HCT116 (cell line): ENCODE results near the gene MAML2. TPM values are rescaled to one million over a fixed set of nuclear protein-coding genes. Genes with fewer than 3 reads are reported as not detected.

Experiments used
- ATAC-seq: fragments of 200-7000 bp; cut with Tn5 transposase; 2 replicates; pipeline ENCODE4 v1.9.1; 2020; ENCODE audit warnings: mild to moderate bottlenecking, moderate library complexity
- BruUV-seq: library from RNA; stranded (reverse); fragments of 400-500 nt; replicated peaks from 2 replicates; lab custom pipeline; 2021; lab: Mats Ljungman, UMichigan
- CTCF ChIA-PET: fragments of 300-600 bp; sonication (Branson Sonifier 250); formaldehyde crosslinking; loops from one replicate; lab custom pipeline; 2021; ENCODE audit warnings: antibody characterized with exemption; lab: Charles Lee
- POLR2A ChIA-PET: fragments of 300-600, 350-600 bp; sonication (Branson Sonifier 250); formaldehyde crosslinking; loops from one replicate; lab custom pipeline; 2021; ENCODE audit warnings: antibody characterized with exemption; lab: Charles Lee
- RAD21 ChIA-PET, 2 experiments: fragments of 300-600 bp; sonication (Branson Sonifier 250); formaldehyde crosslinking; loops; one replicate each; lab custom pipeline; 2023; ENCODE audit warnings: low total read pairs in 2 of 2; ENCODE audit not compliant: uncharacterized antibody in 2 of 2, unreplicated experiment in 2 of 2, low non-redundant PET in 1 of 2; lab: Charles Lee
- DNase-seq: peaks from one replicate; pipeline ENCODE4 v3.0.0-alpha.2; 2010; ENCODE audit warnings: low read depth, low spot score
- H2AFZ ChIP-seq: fragments of 200-600 bp; shearing (Covaris generic), sonication (generic); 2 replicates; pipeline ENCODE4 v1.6.1; 2017; ENCODE audit warnings: low read depth, mixed run types, mixed read lengths, antibody characterized with exemption, low read length; ENCODE audit not compliant: poor library complexity, severe bottlenecking
- H3K27ac ChIP-seq: 2 replicates; pipeline ENCODE4 v1.5.1; 2012; ENCODE audit warnings: low read depth, low read length
- H3K27me3 ChIP-seq: fragments of 200-600 bp; sonication (generic); 2 replicates; pipeline ENCODE4 v1.6.1; 2016; ENCODE audit warnings: mixed run types, low read length, mixed read lengths; ENCODE audit not compliant: insufficient read depth
- H3K36me3 ChIP-seq, 2 experiments: fragments of 200-500 bp in 1 of 2; fragments of 200-600 bp in 1 of 2; sonication (Bioruptor generic) in 1 of 2; sonication (generic) in 1 of 2; 2 replicates each; pipeline versions ENCODE4 v1.5.1 to v1.6.1; 2014 to 2016; ENCODE audit warnings: low read length in 2 of 2, inconsistent platforms in 1 of 2, mixed read lengths in 1 of 2, mixed run types in 1 of 2; ENCODE audit not compliant: insufficient read depth in 2 of 2, control insufficient read depth in 1 of 2
- H3K4me1 ChIP-seq, 2 experiments: fragments of 200-600 bp in 1 of 2; sonication (generic) in 1 of 2; 2 replicates each; pipeline versions ENCODE4 v1.5.1 to v1.6.1; 2012 to 2017; ENCODE audit warnings: low read length in 2 of 2, inconsistent platforms in 1 of 2, mild to moderate bottlenecking in 1 of 2, mixed read lengths in 1 of 2, mixed run types in 1 of 2, moderate library complexity in 1 of 2; ENCODE audit not compliant: insufficient read depth in 2 of 2, control insufficient read depth in 1 of 2
- H3K4me2 ChIP-seq: fragments of 200-600 bp; sonication (generic); 2 replicates; pipeline ENCODE4 v1.6.1; 2017; ENCODE audit warnings: mixed run types, low read length, mixed read lengths
- H3K4me3 ChIP-seq, 2 experiments: fragments of 200-600 bp in 1 of 2; sonication (generic) in 1 of 2; replicated peaks in 1 of 2; 2 replicates each; pipeline ENCODE4 v1.5.1; 2011 to 2016; ENCODE audit warnings: low read length in 2 of 2, control low read depth in 1 of 2, low read depth in 1 of 2, mild to moderate bottlenecking in 1 of 2, mixed read lengths in 1 of 2, mixed run types in 1 of 2
- H3K79me2 ChIP-seq: fragments of 200-600 bp; sonication (generic); 2 replicates; pipeline ENCODE4 v1.6.1; 2017; ENCODE audit warnings: mild to moderate bottlenecking, mixed run types, low read length, moderate library complexity, mixed read lengths; ENCODE audit not compliant: insufficient read depth
- H3K9ac ChIP-seq: fragments of 200-600 bp; sonication (generic); 2 replicates; pipeline ENCODE4 v1.6.1; 2016; ENCODE audit warnings: low read length, mixed read lengths
- H3K9me2 ChIP-seq: fragments of 200-600 bp; sonication (generic), shearing (Covaris generic); 2 replicates; pipeline ENCODE4 v1.6.1; 2017; ENCODE audit warnings: mixed run types, mild to moderate bottlenecking, moderate library complexity; ENCODE audit not compliant: insufficient read depth
- H3K9me3 ChIP-seq, 2 experiments: fragments of 200-500 bp in 1 of 2; fragments of 200-600 bp in 1 of 2; sonication (Bioruptor generic) in 1 of 2; sonication (generic) in 1 of 2; 2 replicates each; pipeline ENCODE4 v1.6.1; 2014 to 2017; ENCODE audit warnings: low read length in 2 of 2, mixed read lengths in 2 of 2, inconsistent platforms in 1 of 2, low read depth in 1 of 2, mild to moderate bottlenecking in 1 of 2, mixed run types in 1 of 2, moderate library complexity in 1 of 2; ENCODE audit not compliant: control insufficient read depth in 1 of 2, insufficient read depth in 1 of 2
- H4K20me1 ChIP-seq: fragments of 200-600 bp; sonication (generic), shearing (Covaris generic); 2 replicates; pipeline ENCODE4 v1.6.1; 2017; ENCODE audit warnings: mixed run types, mild to moderate bottlenecking, moderate library complexity; ENCODE audit not compliant: insufficient read depth
- CEBPB ChIP-seq: IDR thresholded peaks from 2 replicates; pipeline ENCODE4 v1.6.1; 2012; ENCODE audit warnings: low read depth
- EZH2phosphoT487 ChIP-seq: fragments of 200-600 bp; IDR thresholded peaks from 2 replicates; pipeline ENCODE4 v1.6.1; 2018; ENCODE audit warnings: antibody characterized with exemption, borderline replicate concordance
- FOSL1 ChIP-seq: IDR thresholded peaks from 2 replicates; pipeline ENCODE4 v1.6.1; 2012; ENCODE audit warnings: low read depth
- JUND ChIP-seq: IDR thresholded peaks from 2 replicates; pipeline ENCODE4 v1.6.1; 2012
- SP1 ChIP-seq: IDR thresholded peaks from 2 replicates; pipeline ENCODE4 v1.6.1; 2012; ENCODE audit warnings: low read depth
- TCF7L2 ChIP-seq: IDR thresholded peaks from 2 replicates; pipeline ENCODE4 v1.7.0; 2011; ENCODE audit warnings: borderline replicate concordance, inconsistent platforms; ENCODE audit not compliant: insufficient read depth, insufficient read length; ENCODE audit errors: extremely low read depth
- ZFX ChIP-seq: fragments of 450-650 bp; IDR thresholded peaks from 2 replicates; pipeline ENCODE4 v1.6.1; 2017
- ZNF274 ChIP-seq: fragments of 200-500 bp; sonication (Bioruptor generic); IDR thresholded peaks from 2 replicates; pipeline ENCODE4 v1.6.1; 2014; ENCODE audit warnings: mild to moderate bottlenecking, low read depth, low read length, inconsistent platforms
- intact Hi-C: fragments of 100-400 bp; cut with micrococcal nuclease; formaldehyde crosslinking; loops from 2 replicates; pipeline ENCODE4 v1.10.0; 2022
- total RNA-seq: library from RNA; stranded (reverse); gene quantifications from one replicate; pipeline ENCODE4 v1.2.1, GENCODE V29; 2021; ENCODE audit not compliant: unreplicated experiment
- TF ChIP-seq, protein P1 (sequence below): IDR thresholded peaks from 2 replicates; pipeline ENCODE4 v1.6.1; 2012
- TF ChIP-seq, protein P2 (sequence below): IDR thresholded peaks from 2 replicates; pipeline ENCODE4 v1.6.1; 2012

MAML2 gene
- total RNA-seq, 1 experiment from 2014 or later: 2.6 TPM

- no peak overlapping the region for H3K27ac ChIP-seq
- no peaks in the 10 kb centered on the region for H3K27me3 ChIP-seq
- no peak overlapping the region for H3K9ac ChIP-seq
- no peaks in the 10 kb centered on the region for H3K9me3 ChIP-seq
- TF ChIP-seq ZNF274 (no peak), TCF7L2 (peak; percentile 77), EZH2phosphoT487 (no peak)
- TF ChIP-seq, protein P1, sequence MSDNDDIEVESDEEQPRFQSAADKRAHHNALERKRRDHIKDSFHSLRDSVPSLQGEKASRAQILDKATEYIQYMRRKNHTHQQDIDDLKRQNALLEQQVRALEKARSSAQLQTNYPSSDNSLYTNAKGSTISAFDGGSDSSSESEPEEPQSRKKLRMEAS: no peak
- RAD21 ChIA-PET: no interaction called here
- CTCF ChIA-PET: no interaction called here
- POLR2A ChIA-PET: no interaction called here
- intact Hi-C loops: no loop called here
- H2AFZ ChIP-seq: no peak overlapping the region
- BruUV-seq: no TSS peak
- no peaks in the 10 kb centered on the region for H3K79me2 ChIP-seq
- no peak overlapping the region for H3K4me3 ChIP-seq
- H4K20me1 ChIP-seq: no peaks in the 10 kb centered on the region
- H3K36me3 ChIP-seq: no peaks in the 10 kb centered on the region
- H3K9me2 ChIP-seq: no peaks in the 10 kb centered on the region
- ATAC-seq (no peak), DNase-seq (no peak)
- no peak overlapping the region for H3K4me2 ChIP-seq
- peaks cover 3 to 25% of the 10 kb centered on the region in 2 experiments; a peak in 2 of 4 replicates for H3K4me1 ChIP-seq
These were observed 327.0 kb downstream of the MAML2 start for GRCh38 chr11:96015906-96016565.

DNA sequence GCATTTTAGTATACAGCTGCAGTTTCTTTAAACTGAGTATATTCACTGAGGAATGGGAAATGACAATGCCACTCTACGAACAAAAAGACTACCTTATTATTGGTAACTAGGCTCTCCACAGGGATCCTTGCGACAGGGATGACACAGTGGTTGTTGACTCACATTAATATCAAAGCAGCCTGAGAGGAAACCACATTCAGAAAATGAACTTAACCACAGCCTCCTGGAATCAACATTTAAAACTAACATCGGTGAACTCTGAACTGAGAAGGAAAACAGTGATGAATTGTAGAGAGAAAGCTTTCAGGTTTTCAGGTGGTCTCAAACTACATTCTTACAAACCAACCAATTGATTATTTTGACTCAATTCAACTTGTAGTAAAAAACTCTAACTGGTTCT, 328.8 kb downstream of the MAML2 start:
- ChIA-PET POLR2A (no interaction called here), CTCF (no interaction called here), RAD21 (no interaction called here)
- H3K27ac ChIP-seq: no peak overlapping the region
- H3K9me3 ChIP-seq: no peaks in the 10 kb centered on the region
- no peak overlapping the region for H3K4me3 ChIP-seq
- H3K9me2 ChIP-seq: no peaks in the 10 kb centered on the region
- ATAC-seq: peak; percentile 57
- no peaks in the 10 kb centered on the region for H3K36me3 ChIP-seq
- H2AFZ ChIP-seq: no peak overlapping the region
- H3K79me2 ChIP-seq: no peaks in the 10 kb centered on the region
- H3K4me2 ChIP-seq: peak overlapping the region; percentile 9; the same call in 1 of the 2 replicates
- H3K4me1 ChIP-seq: peaks cover 3 to 25% of the 10 kb centered on the region in 2 experiments; a peak in 2 of 4 replicates
- TF ChIP-seq JUND (peak; percentile 27; the same call in 1 of the 2 replicates), FOSL1 (0 out of 2 replicates have a peak, but pooled peaks have one; percentile 19), CEBPB (0 out of 2 replicates have a peak, but pooled peaks have one; percentile 22), ZFX (no peak), SP1 (0 out of 2 replicates have a peak, but pooled peaks have one; percentile 16)
- TF ChIP-seq, protein P2, sequence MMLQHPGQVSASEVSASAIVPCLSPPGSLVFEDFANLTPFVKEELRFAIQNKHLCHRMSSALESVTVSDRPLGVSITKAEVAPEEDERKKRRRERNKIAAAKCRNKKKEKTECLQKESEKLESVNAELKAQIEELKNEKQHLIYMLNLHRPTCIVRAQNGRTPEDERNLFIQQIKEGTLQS: no peak
- BruUV-seq: no TSS peak
- intact Hi-C loops: no loop called here
- H4K20me1 ChIP-seq: no peaks in the 10 kb centered on the region
- H3K9ac ChIP-seq: no peak overlapping the region
- no peaks in the 10 kb centered on the region for H3K27me3 ChIP-seq
- peak; percentile 16 for DNase-seq
